GM21367 (cell line): ENCODE measurements around the gene SNX2.
"Not testable (repeated sequence)": the region's sequence is repeated elsewhere in the genome, so short reads cannot be mapped to it uniquely, and the experiment has no call there.

Experiments used
- ATAC-seq: cut with Tn5 transposase; IDR thresholded peaks from one replicate; pipeline ENCODE4 v1.9.1; 2021; ENCODE audit not compliant: unreplicated experiment

The SNX2 gene

DNA sequence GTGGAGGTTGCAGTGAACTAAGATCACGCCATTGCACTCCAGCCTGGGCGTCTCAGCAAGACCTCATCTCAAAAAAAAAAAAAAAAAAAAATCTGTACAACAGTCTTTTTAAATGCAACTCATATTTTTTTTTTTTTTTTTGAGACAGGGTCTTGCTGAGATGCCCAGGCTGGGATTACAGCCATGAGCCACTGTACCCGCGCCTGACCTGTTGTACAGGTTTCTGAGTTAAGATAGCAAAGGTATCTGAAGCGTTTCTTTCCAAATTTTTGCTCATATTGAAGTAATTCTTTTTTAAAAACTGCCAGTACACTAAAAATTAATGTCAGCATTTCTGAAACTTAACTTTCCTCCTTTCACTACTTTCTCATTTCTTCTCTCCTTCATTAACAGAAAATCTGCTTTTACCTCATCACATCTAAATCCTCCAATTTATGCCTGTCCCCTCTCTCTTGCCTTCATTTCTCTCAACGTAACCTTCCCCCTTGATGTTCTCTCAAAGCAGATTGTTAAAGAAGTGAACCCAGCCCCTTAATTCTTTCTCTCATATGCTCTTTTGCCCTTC, 67.2 kb downstream of the SNX2 start:
- no peak for ATAC-seq

DNA sequence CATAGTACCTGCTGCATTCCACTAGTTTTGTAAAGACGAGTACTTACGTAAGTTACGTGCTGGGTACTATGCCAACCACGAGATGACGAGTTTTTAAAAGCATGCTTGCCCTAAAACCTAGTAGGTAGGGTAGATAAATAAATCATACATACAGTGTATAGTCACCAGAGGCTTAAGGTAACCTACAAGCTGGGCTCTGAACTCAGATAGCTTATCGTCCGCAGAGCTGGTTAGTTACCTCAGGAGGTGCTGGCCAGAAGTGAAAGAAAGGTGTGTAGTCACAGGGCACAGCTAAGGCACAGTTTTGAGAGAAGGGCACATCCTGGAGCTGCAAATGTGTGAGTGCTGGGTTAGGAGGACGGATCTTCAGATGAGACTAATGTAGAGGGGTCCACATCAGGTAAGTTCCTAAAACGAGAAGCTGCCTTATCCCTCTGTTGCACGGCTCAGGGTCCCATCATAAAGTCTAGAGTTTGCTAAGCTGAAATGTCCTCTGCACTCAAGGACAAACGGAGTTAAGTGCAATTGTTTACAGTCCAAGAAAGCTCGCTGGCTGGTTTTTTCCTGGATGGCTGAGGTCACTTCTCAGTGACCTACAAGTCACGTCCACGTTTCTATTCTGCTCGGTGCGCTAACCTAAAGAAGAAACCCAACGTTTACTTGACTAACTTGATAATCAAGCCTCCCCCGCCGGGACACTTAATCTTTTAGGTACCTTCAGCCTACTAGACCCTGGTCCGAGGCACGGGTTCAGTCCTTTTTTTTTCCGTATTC, 69.4 kb downstream of the SNX2 start:
- ATAC-seq, result peak; percentile 0

DNA sequence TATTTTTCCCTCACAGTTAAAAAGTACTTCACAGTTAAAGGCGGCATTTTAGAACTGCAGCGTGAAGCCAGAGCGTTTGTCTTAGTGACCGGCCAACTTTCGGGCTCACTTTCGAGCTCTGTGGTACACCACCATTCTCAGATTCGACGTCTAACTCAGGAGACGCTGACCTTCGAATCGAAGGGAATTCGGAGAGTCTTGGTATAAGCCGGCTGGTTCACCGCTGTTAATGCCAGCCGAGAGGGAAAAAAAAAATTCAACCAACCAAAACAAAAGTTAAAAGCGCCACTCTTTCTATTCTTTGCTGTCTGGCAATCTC, 70.0 kb downstream of the SNX2 start:
- ATAC-seq, result peak; percentile 48

DNA sequence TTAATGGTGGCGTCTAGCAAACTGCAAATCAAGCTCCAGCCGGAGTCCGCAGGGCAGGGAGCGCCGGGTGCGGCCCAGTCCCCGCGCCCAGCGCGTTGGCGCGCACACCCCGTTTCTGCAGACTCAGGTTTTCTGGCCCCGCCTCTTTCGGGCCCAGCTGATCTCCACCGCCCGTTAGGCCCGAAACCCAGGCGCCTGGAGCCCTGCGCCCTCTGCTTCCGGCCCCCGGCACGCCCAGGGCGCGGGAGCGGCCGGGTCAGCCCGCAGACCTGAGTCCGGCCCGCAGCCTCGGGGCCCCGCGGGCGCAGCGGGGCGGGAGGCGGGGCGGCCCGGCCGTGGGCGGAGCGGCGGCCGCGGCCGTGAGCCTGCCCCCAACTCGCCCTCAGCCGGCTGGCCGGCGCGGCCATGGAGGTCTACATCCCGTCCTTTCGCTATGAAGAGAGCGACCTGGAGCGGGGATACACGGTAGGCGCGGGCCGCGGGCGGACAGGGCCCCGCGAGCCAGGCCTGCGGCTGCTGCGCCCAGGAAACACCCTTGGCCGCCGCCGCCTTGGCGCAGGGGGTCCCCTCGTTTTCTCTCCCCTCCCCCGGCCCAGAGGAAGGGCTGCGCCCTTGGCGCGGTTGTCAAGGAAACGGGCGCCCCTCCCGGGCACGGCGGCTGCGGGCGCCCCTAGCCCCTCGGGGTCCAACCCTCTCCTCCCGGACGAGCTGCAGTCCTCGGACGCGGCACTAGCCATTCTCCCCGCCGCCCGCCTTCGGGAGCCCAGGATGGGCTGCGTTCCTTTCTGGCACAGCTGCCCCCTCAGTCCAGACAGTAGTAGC, 70.6 kb downstream of the SNX2 start, which contains the start of gene SNX24:
Gene SNX24 (plus strand): TSS at position 385 of the 822 bp plus-strand sequence. CDS start 21 bp downstream, at position 406.
- peak; percentile 73 for ATAC-seq

DNA sequence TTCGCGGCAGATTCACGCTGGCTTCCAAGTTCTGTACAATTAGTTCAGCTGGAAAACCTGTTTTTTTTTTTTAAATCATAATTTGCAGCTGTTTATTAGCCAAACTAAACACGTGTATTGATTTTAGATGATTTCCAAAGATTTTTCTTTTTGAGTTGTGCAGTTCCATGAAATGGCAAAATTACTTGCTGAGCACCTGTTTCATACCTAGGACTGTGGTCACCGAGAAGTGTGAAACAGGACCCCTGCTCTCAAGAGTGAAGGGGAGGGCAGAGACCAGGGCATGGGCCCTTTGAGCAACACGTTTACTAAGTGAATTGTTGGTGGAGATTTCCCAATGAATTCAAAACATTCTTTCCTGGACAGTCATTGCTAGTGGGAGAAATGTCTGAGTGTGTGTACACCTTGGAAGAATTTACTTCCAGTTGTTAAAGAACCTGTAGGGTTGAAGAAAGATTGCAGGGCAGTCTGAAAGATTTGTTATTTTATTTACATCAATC, 71.2 kb downstream of the SNX2 start:
- ATAC-seq, result no peak

DNA sequence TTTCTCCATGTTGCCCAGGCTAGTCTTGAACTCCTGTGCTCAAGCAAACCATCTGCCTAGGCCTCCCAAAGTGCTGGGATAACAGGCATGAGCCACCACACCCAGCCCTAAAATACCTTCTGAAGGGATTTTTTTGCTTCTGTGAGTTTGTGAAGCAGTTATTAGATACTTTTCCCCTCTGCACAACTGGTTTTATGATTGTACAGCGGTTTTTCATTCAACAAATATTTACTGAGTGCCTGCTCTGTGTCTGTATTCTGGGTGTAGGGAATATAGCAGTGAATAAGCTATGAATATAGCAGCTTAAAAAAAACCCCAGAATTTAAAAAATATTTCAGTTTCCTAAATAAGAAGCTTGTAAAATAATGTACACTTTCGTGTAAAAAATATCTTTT, 72.8 kb downstream of the SNX2 start:
- no peak for ATAC-seq

DNA sequence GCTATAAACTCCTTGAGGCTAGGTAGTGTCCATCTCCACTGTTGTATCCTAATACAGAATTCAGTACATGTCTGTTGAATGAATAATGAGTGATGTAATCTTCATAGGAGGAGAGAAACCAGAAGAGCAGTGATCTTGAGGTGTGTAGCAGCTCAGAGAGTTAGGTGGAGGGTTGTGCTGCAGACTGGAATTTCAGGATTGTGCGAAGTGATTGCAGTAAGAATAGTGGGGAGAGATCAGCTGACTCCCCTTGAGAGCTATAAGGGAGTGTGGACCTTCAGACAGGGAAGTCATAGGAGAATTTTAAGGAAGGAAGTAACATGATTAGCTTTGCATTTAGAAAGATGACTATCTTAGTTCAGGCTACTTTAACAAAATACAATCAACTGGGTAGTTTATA, 74.9 kb downstream of the SNX2 start:
- no peak for ATAC-seq

DNA sequence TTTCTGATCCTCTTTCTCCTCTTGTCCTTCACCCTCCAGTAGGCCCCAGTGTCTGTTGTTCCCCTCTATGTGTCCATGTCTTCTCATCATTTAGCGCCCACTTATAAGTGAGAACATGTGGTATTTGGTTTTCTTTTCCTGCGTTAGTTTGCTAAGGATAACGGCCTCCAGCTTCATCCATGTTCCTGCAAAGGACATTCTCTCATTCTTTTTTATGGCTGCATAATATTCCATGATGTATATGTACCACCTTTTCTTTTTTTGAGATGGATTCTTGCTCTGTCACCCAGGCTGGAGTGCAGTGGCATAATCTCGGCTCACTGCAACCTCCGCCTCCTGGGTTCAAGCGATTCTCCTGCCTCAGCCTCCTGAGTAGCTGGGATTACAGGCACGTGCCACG, 82.7 kb downstream of the SNX2 start:
- not testable (repeated sequence) for ATAC-seq

DNA sequence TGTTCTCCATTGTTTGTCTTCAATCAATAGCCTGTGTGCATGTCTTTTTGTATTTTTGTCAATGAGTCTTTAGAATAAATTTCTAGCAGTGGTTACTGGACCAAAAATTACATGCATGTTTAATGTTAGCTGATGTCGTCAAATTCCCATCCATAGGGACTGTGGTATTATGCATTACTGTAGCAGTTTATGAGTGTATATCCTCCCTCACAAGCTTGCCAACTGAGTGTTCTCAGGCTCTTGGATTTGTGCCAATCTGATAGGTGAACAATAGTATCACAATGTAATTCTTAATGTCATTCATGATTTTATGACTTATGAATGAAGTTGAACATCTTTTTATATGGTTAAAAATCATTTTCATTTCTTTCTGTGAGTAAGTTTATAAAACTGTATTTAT, 83.6 kb downstream of the SNX2 start:
- no peak for ATAC-seq

DNA sequence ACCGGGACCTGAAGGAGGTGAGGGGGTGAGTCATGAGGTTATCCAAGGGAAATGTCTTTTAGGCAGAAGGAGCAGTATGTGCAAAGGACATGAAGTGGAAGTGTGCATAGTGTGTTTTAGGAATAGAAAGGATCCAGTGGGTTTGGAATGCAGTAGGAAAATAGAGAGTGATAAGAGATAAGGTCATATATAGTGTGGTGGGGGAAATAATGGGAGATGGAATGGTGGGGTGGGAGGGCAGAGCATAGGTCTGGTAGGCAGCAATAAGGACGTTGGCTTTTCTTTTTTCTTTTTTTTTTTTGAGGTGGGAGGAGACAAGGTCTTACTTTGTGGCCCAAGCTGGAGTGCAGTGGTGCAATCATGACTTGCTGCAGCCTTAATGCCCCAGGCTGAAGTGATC, 88.4 kb downstream of the SNX2 start:
- ATAC-seq, result no peak

DNA sequence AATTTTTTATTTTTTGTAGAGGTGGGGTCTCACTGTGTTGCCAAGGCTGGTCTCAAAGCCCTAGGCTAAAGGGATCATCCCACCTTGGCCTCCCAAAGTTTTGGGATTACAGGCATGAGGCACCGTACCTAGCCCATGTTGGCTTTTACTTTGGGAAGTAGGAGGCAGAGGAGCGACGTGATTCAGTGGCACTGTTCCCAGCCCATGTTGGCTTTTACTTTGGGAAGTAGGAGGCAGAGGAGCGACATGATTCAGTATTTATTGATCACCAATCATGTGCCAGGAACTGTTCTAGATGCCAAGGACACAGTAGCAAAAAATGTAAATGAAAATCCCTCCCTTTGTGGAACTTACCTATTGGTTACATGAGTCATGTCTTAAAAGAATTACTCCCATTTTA, 88.8 kb downstream of the SNX2 start:
- ATAC-seq, result no peak

DNA sequence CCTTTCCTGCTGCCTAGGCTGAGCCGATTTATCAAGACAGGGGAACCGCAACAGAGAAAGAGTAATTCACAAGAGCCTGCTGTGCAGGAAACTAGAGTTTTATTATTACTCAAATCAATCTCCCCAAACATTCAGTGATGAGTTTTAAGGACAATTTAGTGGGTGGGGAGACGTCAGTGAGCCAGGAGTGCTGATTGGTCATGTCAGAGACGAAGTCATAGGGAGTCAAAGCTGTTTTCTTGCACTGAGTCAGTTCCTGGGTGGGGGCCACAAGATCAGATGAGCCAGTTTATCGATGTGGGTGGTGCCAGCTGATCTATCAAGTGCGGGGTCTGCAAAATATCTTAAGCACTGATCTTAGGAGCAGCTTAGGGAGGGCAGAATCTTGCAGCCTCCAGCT, 89.5 kb downstream of the SNX2 start:
- no peak for ATAC-seq

DNA sequence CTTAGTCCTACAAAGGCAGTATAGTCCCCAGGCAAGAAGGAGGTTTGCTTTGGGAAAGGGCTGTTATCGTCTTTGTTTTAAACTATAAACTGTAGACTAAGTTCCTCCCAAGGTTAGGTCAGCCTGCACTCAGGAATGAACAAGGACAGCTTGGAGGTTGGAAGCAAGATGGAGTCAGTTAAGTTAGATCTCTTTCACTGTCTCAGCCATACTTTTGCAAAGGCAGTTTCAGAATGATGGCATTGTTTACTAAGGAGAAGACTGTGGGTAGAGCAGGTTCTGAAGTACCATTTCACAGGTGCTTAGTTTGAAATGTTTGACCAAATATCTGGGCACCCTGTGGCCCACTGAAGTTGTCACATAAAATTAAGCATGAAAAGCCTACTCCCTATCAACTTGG, 90.0 kb downstream of the SNX2 start:
- ATAC-seq, result no peak

DNA sequence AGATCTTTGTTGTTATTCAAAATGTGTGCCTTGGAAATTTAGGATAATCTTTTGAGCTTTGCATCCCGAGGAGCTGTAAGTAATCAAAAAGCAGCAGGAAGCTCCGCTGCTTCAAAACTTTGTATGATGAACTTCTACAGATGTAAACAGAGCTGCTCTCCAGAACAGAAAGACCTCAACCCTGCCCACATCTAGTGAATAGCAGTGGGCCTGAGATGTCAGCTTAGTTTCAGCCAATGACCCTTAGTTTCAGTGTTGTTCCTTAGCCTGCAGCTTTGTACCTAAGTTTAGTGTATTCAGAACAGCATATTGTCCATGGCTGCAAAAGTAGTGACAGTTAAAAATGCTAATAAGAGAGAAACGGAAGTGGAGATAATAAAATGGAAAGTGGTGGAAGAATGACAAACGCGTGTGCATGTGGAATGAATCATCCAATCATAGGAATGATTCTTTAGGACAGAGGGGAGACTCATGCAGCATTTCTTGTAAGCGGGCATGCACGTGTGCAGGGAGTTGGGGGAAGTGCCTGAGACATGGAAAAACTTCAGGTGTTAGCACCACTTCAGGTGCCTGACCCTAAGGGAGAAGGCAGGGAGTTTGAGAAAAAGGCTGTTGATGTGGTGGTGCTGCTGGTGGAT, 95.5 kb downstream of the SNX2 start:
- no peak for ATAC-seq

DNA sequence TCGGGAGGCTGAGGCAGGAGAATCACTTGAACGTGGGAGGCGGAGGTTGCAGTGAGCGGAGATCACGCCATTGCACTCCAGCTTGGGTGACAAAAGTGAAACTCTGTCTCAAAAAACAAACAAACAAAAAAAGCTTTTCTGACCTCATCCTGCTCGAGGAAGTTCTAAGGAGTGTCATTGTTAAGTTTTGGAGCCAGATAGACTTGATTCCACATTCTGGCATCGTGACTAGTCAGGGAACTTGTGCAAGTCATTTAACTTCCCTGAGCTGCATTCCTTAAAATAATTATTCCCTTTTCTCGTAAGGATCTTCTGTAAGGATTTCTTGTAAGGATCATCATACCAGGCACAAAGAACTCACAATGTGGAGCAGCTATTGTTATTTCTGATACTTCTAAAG, 96.8 kb downstream of the SNX2 start:
- ATAC-seq, result no peak

DNA sequence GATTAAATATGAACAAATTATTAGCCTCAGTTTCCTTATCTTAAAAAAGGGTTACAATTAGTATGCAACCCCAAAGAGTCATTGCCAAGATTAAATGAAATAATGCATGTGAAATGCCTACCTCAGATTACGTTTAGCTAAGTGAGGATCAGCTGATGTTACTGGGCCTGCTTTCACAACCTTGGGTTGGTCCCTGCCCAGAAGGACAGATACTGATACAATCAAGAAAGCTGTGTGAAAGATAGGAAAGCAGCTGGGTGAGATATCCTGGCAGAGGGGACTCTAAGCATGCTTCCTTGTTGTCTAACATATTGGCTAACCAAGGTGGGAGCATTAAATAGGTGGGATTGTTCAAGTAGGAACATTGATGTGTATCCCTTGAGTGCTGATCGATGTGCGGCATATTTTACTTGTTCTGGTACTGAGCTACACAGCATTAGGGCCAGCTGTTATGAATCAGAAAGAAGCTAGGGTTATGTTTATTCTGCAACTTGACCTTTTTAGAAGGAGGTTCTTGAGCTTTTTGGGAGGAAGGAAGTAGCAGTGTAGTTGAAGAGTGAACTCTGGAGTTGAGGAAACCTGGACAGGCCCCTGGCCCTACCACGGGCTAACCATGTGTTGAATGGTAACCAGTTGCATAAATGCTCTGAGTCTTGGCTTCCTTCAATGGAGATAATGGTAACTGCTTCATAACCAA, 99.4 kb downstream of the SNX2 start:
- ATAC-seq, result no peak

DNA sequence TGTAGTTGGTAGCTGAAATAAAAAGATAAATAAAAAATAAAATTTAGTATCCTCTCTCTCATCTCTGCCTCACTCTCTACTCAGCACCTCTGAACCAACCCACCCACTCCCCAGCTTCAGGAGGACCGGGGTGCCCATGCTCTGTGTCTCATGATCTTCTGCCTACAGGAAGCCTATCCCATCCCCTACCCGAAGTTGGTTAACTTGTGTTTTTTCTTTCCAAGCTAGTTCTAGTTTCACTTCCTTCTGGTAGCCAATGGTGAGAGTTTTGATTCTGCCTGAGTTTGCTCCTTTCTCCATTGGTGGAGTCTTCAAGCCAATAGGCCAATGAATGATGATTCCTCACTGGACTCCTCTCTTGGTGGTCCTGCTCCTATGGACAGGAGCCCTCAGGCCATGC, 102.6 kb downstream of the SNX2 start:
- peak; percentile 83 for ATAC-seq

DNA sequence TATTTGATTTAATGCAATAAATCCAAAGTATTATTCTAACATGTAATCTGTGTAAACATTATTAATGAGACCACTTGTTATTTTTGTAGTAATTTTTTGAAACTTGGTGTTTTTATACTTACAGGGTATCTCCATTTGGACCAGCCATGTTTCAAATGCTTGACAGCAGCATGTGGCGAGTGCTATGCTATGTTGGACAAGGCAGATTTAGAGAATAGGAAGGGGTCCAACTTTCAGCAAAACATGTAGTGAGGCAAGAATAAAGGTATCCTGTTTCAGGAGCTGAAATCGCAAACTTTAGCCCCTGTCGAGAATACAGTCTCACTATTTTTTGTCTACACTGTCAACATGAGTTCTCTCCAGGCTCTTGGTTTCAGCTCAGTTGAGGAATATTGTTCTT, 104.2 kb downstream of the SNX2 start:
- ATAC-seq, result no peak
